GM18873 (cell line): ENCODE data around the gene MSANTD7.
"Not testable (repeated sequence)": the region's sequence is repeated elsewhere in the genome, so short reads cannot be mapped to it uniquely, and the experiment has no call there.

Source experiments
- ATAC-seq: cut with Tn5 transposase; IDR thresholded peaks from one replicate; pipeline ENCODE4 v1.9.1; 2021; ENCODE audit warnings: mild to moderate bottlenecking, moderate library complexity, moderate number of reproducible peaks; ENCODE audit not compliant: unreplicated experiment, low FRiP score

The MSANTD7 gene, protein sequence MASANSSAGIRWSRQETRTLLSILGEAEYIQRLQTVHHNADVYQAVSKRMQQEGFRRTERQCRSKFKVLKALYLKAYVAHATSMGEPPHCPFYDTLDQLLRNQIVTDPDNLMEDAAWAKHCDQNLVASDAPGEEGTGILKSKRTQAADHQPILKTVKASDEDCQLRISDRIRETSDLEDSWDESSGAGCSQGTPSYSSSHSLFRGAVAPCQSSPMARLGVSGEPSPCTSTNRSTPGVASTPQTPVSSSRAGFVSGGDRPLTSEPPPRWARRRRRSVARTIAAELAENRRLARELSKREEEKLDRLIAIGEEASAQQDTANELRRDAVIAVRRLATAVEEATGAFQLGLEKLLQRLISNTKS

DNA sequence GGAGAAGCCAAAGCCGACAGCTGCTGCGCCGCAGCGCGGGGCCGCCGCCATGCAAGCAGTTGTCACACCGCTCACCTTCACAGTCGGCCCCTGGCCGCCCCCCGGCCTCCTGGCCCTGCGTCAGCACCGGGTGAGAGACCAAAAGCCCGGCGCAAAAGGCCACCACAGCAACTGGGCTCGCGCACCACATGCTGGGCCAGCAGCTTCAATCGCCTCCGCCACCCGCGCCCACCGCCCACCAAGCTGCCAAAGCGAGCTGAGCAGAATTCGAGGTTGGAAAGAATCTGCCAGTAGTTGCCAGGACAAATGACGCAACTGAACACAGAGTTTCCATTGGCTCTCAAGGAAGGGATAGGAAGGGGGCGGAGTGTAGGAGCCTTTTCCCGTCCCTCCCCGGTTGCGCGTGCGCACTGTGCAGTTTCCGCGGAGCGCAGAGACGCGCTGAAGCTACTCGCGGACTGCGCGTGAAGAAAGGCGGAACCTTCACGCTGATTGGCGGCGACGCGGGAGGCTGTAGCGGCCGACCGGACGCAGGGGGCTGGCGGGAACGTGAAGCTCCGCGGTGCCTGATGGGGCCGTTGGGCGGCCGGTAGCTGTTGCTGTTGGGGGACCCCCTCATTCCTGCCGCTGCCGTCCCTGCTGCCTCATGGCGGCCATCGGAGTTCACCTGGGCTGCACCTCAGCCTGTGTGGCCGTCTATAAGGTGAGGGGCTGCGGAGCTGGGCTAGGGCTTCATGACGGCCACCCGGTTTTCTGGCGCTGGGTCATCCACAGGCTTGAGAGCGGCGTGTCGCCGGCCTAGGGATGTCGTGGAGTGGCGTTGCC, at the start of gene MSANTD7, which contains the start of the genes CDNF and HSPA14:
TSS of gene MSANTD7 (plus strand) at position 550 of the 825 bp plus-strand sequence. CDS start 3,979 bp downstream, outside the sequence.
TSS of gene CDNF (minus strand) at position 281 of the 825 bp plus-strand sequence. CDS start at position 190, 91 bp downstream.
TSS of gene HSPA14 (plus strand) at position 550 of the 825 bp plus-strand sequence. CDS start at position 647, 97 bp downstream.
- ATAC-seq = peak; percentile 89

DNA sequence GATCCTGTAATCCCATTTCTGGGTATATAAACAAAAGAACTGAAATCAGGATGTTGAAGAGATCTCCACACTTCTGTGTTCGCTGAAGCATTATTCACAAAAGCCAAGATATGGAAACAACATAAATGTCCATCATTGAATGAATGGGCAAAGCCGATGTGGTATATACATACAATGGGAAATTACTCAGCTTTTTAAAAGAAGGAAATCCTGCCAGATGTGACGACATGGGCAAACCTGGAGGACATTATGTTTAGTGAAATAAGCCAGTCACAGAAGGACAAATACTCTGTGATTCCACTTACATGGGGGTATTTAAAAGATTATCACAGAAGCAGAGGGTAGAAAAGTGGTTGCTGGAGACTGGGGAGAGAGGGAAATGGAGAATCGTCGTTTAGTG, 39.5 kb upstream of the MSANTD7 start:
- ATAC-seq = no peak

DNA sequence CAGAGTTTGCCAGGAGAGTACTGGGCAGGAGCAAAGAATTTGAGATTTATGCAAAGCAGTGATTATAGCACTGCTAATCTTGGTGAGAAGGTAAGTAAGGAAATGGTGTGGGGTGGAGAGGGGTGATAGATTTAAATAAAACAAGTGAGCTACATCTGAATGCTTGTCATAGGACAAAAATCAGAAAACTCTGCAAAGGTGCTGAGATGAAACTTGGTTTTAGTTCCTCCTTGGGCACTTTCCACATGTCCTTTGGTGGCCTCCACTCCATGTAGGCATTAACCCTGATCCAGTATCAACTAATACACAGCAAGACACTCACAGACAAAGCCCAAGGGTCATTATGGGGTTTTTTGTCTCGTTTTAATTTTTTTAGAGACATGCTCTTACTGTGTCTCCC, 37.7 kb upstream of the MSANTD7 start:
- no peak for ATAC-seq

DNA sequence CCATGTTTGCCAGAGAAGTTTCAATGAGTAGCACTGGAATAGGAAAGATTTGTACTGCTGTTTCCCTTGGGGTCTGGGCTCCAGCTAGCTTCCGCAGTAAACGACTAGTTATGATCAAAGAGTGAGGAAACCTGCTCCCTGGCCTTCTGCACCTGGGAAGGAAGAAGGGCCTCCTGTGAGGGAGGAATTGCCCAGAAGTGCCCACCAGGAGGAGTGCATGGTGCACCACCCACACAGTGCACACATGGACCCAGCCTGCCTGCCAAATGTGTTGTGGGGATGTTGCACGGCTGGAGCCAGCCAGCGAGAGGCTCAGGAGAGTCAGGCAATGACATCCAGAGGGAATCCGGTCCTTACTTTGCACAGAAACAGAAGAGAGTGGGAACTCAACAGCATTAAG, 36.4 kb upstream of the MSANTD7 start:
- ATAC-seq = no peak

DNA sequence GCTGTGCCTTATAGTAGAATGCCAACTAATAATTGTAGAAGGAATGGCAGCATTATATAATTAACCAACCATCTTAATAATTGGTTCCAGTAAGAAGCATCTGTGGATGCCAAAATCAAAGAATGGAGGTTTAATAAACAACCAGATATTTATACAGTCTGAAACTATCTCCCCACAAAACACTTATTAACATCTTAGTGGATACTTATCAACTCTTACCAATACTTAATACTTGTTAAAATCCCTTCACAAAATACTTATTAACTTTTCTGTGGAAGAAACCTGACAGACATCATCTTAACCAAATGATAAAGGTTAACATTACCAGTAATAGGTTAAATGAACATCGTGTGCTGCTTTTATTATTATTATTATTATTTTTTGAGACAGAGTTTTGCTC, 34.3 kb upstream of the MSANTD7 start:
- ATAC-seq = no peak

DNA sequence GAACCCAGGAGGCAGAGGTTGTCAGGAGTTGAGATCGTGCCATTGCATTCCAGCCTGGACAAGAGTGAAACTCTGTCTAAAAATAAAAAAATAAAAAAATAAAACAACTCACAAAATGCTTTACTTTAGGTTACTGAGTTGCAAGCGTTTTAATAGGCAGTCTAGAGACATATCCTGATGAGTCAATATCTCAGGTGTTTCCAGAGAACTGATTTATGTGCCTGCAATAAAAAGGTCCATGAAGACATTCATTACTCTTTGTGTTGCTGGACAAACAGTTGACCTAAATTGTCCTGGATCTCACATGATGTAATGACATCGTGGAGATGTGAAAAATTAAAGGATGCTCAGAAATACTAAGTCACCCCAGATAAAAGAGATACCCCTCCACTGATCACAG, 31.8 kb upstream of the MSANTD7 start:
- no peak for ATAC-seq

DNA sequence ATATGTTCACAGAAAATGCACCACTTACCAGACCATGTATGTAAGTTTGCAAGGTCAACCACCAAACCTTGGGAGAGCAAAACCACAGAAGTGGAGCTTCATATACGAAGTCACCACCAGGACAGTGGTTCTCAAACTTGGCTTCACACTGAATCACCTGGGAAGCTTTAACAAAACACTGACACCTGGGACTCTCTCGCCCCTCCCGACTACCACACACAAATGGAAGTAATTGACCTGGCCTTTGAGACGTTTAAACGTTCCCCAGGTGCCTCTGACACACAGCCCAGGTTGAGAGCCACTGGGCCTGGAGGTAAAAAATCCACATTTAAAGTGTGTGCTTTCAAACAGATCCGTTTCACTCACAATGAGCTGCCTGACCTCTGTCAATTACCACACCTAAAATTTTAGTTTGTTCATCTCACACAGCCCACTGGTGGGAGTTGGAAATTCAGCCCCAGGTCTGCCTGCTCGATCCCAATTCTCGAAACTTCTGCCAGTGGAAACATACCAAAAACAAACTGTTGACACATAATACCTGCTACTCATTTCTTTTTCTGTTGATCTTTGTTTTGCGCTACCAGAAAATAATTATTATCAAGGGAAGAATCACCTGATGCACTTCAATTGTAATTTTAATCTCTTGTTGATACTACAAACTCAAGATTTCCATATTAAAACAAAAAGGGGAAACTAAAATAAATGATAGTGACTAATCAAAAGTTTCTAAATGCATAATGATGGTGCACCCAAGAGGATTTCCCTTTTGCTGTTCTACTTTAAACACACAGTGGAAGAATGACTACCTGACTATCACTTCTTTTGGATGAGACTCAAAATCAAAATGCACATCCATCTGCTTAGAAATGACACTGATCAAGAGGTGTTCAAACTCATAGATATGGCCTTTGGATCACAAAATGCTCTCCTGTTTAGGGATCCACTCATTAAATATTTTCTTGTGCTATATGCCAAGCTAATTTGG, 26.8 kb upstream of the MSANTD7 start:
- no peak for ATAC-seq

DNA sequence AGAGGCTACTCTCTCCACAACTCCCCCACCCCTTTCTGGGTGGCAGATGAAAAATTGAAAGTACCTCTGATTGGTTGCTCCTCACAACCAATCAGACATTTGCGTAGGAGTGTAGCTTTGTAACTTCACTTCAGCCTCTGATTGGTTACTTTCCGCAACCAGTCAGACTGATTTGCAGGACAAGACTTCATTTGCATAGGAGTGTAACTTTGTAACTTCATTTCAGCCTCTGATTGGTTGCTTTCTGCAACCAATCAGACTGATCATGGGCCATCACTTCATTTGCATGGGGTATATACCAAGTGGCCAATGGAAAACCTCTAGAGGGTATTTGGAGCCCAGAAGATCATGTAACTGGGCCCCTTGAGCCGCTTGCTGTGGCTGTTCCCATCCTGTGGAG, 25.8 kb upstream of the MSANTD7 start:
- ATAC-seq = no peak

DNA sequence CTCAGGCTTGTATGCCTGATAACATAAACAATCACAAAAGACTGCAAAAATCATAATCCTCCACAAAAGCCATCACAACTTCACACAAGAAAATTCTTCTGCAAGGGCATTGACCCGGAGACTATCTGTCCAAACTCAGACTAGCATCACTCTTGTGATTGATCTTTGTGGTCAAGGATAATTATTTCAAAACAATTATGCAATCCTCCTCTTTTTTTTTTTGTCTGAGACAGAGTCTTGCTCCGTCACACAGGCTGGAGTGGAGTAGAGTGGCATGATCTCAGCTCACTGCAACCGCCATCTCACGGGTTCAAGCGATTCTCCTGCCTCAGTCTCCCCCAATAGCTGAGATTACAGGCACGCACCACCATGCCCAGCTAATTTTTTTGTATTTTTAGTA, 22.4 kb upstream of the MSANTD7 start:
- ATAC-seq = no peak

DNA sequence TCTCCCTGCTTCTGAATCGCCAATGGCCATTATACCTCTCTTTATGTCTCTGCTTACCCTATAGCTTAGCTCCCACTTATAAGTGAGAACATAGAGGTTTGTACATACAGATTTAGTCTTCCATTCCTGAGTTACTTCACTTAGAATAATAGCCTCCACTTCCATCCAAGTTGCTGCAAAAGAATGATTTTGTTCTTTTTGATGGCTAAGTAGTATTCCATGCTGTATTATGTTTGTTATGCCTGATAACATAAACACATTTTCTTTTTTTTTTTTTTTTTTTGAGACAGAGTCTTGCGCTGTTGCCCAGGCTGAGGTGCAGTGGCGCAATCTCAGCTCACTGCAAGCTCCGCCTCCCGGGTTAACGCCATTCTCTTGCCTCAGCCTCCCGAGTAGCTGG, 21.4 kb upstream of the MSANTD7 start:
- ATAC-seq = not testable (repeated sequence)

DNA sequence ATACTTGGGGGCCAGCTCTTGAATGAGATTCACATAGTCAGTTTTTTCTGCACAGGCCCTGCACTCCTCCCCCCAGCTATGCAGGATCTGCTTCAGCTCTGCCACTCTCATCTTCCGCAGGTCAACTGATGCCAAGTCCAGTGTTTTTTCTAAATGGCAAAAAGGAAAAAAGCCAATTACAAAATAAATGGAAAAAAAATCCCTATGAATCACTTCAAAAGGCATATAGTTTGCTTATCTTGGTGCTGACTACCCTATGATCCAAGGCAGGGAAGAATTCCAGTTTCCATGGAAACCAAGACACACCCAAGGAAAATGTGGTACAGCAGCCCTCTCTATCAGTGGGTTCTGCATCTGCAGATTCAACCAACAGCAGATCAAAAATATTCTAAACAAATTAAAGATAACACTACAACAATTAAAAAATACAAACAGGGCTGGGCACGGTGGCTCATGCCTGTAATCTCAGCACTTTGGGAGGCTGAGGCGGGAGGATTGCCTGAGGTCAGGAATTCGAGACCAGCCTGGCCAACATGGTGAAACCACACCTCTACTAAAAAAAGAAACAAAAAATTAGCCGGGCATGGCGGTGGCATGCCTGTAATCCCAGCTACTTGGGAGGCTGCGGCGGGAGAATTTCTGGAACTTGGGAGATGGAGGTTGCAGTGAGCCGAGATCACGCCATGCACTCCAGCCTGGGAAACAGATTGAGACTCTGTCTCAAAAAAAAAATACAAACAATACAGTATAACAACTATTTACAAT, 17.9 kb upstream of the MSANTD7 start:
- ATAC-seq = no peak

DNA sequence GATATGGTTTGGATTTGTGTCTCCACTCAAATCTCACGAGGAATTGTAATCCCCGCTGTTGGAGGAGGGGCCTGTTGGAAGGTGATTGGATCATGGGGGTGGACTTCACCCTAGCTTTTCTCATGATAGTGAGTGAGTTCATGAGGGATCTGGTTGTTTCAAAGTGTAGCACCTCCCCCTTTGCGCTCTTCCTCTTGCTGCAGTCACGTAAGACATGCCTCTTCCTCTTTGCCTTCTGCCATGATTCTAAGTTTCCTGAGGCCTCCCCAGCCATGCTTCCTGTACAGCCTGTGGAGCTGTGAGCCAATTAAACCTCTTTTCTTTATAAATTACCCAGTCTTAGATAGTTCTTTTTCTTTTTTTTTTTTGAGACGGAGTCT, 17.3 kb upstream of the MSANTD7 start:
- ATAC-seq = no peak

DNA sequence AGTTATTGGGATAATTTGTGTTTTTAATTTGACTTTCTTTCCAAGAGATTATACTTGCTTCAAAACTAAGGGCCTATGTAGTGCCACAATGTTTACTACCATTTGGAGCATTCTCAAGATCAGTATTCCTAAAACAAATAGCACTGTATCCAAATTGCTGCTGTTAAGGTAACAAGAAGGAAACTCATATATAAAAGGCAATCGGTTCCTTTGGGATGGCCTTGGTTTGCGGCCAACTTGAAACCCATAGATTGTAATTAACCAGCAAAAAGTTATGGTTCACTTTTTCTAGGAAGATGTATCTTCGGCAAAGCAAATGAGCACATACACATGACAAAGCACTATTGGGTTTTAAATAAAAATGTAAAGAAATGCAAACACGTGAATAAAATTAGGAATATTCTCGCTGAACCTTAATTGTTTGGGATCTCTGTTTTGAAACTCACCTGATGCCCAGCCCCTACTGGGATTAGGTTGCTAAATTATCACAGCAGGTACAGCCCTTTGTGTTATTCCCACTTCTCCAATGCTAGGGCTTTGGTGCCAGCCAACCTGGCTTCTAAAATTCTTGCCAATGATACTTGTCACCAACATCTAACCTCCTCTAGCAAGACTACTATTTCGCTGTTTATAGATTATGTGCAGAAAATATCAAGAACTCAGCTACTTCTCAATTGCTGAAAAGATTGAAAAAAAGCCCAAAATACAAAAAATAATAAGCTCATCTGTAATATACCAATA, 16.3 kb upstream of the MSANTD7 start:
- no peak for ATAC-seq

DNA sequence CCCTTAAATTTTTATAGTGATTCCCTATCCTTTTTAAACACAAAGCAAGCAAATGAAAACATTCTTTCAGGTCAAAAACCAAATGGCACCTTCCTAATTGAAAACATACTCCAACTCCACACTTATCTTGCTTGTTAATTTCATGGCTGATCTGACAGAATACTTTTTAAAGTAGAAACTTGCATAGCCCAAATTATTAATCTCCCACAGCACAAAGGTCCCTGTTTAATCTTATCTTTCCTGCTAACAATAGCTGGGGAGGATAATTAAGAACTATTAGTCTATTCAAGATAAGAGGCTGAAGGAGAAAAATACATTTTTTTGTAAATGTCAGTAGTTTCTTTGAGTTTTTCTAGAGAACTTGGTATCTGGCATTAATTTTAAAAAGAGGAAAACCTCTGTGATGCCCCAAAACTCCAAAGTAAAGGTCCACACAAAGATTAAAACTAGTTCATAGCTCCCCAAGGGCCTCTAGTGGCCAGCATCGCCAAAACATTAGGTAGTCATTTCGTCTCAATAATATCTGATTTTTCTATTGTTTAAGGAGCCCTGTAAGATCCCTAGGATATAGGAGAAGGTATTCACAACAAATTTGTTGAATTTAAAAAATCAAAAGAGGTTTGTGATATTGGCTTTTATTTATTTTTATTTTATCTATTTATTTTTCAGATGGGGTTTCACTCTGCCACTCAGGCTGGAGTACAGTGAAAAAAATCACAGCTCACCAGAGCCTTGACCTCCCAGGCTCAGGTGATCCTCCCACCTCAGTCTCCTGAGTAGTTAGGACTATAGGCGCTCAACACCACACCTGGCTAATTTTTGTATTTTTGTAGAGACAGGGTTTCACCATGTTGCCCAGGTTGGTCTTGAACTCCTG, 15.0 kb upstream of the MSANTD7 start:
- no peak for ATAC-seq

DNA sequence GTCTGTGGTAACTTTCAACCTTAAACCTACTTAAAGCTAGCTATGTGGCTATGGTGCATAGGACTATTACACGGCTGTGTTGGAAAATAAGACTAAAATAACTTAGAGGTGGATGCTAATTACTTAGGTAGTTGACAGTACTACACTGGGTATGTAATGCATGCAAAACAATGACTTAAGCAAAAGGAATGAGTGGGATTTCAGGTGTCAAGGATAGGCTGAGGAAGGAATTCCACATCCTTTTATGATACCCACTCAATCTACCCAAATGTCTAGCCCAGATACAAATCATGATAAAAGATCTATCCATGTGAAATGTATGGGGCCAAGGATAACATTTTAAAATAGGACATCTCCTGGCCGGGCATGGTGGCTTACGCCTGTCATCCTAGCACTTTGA, 14.1 kb upstream of the MSANTD7 start:
- ATAC-seq = no peak

DNA sequence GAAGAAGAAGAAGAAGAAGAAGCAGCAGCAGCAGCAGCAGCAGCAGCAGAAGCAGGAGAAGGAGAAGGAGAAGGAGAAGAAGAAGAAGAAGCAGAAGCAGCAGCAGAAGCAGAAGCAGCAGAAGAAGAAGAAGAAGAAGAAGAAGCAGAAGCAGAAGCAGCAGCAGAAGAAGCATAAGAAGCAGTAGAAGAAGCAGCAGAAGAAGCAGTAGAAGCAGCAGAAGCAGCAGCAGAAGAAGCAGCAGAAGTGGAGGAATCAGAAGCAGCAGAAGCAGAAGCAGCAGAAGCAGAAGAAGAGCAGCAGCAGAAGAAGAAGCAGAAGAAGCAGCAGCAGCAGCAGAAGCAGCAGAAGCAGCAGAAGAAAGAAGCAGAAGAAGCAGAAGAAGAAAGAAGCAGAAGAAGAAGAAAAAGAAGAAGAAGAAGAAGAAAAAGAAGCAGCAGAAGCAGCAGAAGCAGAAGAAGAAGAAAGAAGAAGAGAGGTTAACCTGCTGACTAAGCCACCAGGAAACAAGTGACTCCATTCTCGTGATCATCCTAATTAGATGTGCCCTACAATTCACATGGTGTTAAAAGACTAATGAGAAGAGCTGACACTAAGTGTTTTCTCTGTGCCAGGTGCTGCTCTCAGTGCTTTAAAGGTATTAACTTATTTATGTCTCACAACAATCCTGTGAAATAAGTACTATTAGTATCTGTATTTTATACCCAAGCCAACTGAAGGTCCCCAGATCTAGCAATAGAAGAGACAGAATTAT, 11.9 kb upstream of the MSANTD7 start:
- no peak for ATAC-seq

DNA sequence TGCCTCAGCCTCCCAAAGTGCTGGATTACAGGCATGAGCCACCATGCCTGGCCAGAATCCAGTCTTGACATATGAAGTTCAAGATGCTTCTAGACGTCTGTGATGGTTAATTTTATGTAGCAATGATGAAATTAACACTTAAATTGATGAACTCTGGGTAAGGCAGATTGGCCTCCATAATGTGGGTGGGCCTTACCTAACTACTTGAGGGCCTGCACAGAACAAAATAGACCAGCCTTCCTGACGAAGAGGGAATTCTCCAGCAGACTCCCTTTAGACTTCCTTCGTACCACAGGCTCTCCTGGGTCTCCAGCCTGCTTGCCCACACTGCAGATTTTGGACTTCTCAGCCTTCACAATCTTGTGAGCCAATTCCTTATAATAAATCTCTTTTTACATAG, 5.0 kb upstream of the MSANTD7 start:
- no peak for ATAC-seq
